Osteocyte (in vitro differentiated cells): ENCODE data around the gene ABCB4. TPM values are rescaled to one million over a fixed set of nuclear protein-coding genes. Genes with fewer than 3 reads are reported as not detected.

Experiments used
- DNase-seq: peaks from one replicate; pipeline ENCODE4 v3.0.0; 2021; ENCODE audit warnings: mixed read lengths; ENCODE audit not compliant: unreplicated experiment; ENCODE audit errors: extremely low spot score
- H3K27ac Mint-ChIP-seq: one replicate; pipeline ENCODE4 v1.8.0; 2021; ENCODE audit warnings: mild to moderate bottlenecking, mixed read lengths; ENCODE audit not compliant: unreplicated experiment
- H3K27me3 Mint-ChIP-seq: one replicate; pipeline ENCODE4 v1.8.0; 2021; ENCODE audit warnings: mixed read lengths; ENCODE audit not compliant: unreplicated experiment
- H3K36me3 Mint-ChIP-seq: one replicate; pipeline ENCODE4 v1.8.0; 2021; ENCODE audit warnings: mixed read lengths; ENCODE audit not compliant: unreplicated experiment
- H3K4me1 Mint-ChIP-seq: one replicate; pipeline ENCODE4 v1.8.0; 2021; ENCODE audit warnings: mixed read lengths; ENCODE audit not compliant: unreplicated experiment
- H3K4me3 Mint-ChIP-seq: one replicate; pipeline ENCODE4 v1.8.0; 2021; ENCODE audit warnings: mild to moderate bottlenecking, moderate library complexity, mixed read lengths; ENCODE audit not compliant: unreplicated experiment
- H3K9me3 Mint-ChIP-seq: one replicate; pipeline ENCODE4 v1.8.0; 2021; ENCODE audit warnings: mixed read lengths; ENCODE audit not compliant: unreplicated experiment
- CTCF ChIP-seq: fragments of 200-600 bp; sonication (generic); IDR thresholded peaks from 2 replicates; pipeline ENCODE4 v1.5.0; 2021; ENCODE audit warnings: antibody characterized with exemption, mild to moderate bottlenecking, moderate library complexity
- total RNA-seq: library from RNA; stranded (reverse); gene quantifications from 2 replicates; pipeline ENCODE4 v1.2.1, GENCODE V29; 2021

Gene ABCB4
- total RNA-seq, 1 donor from 2014 or later: not detected

GRCh38 chr7:87414794-87415188, 60.7 kb downstream of the ABCB4 start:
- Mint-ChIP-seq H3K27me3 (peaks cover 32% of the 10 kb centered on the region), H3K4me1 (no peaks in the 10 kb centered on the region), H3K4me3 (no peak overlapping the region), H3K27ac (no peak overlapping the region), H3K36me3 (no peaks in the 10 kb centered on the region), H3K9me3 (no peaks in the 10 kb centered on the region)
- TF ChIP-seq CTCF: no peak
- DNase-seq: no peak

GRCh38 chr7:87413951-87414793, 61.3 kb downstream of the ABCB4 start:
- no peak for TF ChIP-seq CTCF
- Mint-ChIP-seq H3K4me1 (no peaks in the 10 kb centered on the region), H3K9me3 (no peaks in the 10 kb centered on the region), H3K27ac (no peak overlapping the region), H3K4me3 (no peak overlapping the region), H3K36me3 (no peaks in the 10 kb centered on the region), H3K27me3 (peaks cover 35% of the 10 kb centered on the region)
- no peak for DNase-seq

- Mint-ChIP-seq H3K27ac (no peak overlapping the region), H3K27me3 (peaks cover 31% of the 10 kb centered on the region)
- DNase-seq: no peak
Measured at GRCh38 chr7:87413029-87413428, 62.5 kb downstream of the ABCB4 start.

GRCh38 chr7:87411186-87411585, 64.3 kb downstream of the ABCB4 start:
- H3K36me3 Mint-ChIP-seq: no peaks in the 10 kb centered on the region

More at GRCh38 chr7:87413029-87413428, 62.5 kb downstream of the ABCB4 start:
- Mint-ChIP-seq H3K4me1 (no peaks in the 10 kb centered on the region), H3K4me3 (no peak overlapping the region), H3K9me3 (no peaks in the 10 kb centered on the region), H3K36me3 (no peaks in the 10 kb centered on the region)
- no peak for TF ChIP-seq CTCF

More at GRCh38 chr7:87411186-87411585, 64.3 kb downstream of the ABCB4 start:
- H3K9me3 Mint-ChIP-seq: no peaks in the 10 kb centered on the region
- H3K27me3 Mint-ChIP-seq: peaks cover 33% of the 10 kb centered on the region
- H3K4me1 Mint-ChIP-seq: no peaks in the 10 kb centered on the region
- H3K4me3 Mint-ChIP-seq: no peak overlapping the region
- DNase-seq: no peak
- TF ChIP-seq CTCF: no peak
- no peak overlapping the region for H3K27ac Mint-ChIP-seq
